A204.1 (cell line): ENCODE data around the gene NME1.
A peak's percentile ranks its signal among the peaks of the same experiment; 100 is the strongest.
"Not testable (repeated sequence)": the region's sequence is repeated elsewhere in the genome, so short reads cannot be mapped to it uniquely, and the experiment has no call there.

Experiments
- FAIRE-seq: peaks from 2 replicates; lab custom pipeline; 2012; peaks lifted over from hg19 to GRCh38; lab: Jason Lieb, UNC

NME1 gene

GRCh38 chr17:51153210-51154072 is at the start of gene NME1:
Gene NME1, plus strand, starts transcription at chr17:51153559. Its CDS starts 2,096 bp downstream, at chr17:51155655.
- peak; percentile 96 for FAIRE-seq

- no peak for FAIRE-seq
Observed at GRCh38 chr17:51107778-51108177, 45.6 kb upstream of the NME1 start.

DNA sequence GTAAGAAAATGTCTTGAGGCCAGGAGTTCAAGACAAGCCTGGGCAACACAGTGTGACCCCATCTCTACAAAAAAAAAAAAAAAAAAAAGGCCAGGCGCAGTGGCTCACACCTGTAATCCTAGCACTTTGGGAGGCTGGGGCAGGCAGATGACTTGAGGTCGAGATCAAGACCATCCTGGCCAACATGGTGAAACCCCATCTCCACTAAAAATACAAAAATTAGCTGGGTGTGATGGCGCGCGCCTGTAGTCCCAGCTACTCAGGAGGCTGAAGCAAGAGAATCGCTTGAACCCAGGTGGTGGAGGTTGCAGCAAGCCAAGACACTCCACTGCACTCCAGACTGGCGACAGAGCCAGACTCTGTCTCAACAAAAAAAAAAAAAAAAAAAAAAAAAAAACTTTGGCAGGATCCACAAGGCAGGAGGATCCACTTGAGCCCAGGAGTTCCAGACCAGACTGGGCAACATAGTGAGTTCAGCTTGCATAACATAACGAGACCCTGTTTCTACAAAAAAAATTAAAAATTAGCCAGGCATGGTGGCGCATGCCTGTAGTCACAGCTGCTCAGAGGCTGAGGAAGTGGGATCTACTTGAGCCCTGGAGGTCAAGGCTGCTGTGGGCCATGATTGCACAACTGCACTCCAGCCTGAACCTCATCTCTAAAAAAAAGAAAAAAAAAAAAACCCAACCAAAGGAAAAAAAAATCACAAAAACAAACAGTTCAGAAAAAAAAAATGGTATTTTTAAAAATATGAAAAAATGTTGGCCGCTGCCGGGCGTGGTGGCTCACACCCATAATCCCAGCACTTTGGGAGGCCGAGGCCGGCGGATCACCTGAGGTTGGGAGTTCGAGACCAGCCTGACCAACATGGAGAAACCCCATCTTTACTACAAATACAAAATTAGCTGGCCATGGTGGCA is 40.8 kb upstream of the NME1 start:
- FAIRE-seq: not testable (repeated sequence)

- FAIRE-seq: no peak
Observed at GRCh38 chr17:51115179-51115578, 38.2 kb upstream of the NME1 start.

DNA sequence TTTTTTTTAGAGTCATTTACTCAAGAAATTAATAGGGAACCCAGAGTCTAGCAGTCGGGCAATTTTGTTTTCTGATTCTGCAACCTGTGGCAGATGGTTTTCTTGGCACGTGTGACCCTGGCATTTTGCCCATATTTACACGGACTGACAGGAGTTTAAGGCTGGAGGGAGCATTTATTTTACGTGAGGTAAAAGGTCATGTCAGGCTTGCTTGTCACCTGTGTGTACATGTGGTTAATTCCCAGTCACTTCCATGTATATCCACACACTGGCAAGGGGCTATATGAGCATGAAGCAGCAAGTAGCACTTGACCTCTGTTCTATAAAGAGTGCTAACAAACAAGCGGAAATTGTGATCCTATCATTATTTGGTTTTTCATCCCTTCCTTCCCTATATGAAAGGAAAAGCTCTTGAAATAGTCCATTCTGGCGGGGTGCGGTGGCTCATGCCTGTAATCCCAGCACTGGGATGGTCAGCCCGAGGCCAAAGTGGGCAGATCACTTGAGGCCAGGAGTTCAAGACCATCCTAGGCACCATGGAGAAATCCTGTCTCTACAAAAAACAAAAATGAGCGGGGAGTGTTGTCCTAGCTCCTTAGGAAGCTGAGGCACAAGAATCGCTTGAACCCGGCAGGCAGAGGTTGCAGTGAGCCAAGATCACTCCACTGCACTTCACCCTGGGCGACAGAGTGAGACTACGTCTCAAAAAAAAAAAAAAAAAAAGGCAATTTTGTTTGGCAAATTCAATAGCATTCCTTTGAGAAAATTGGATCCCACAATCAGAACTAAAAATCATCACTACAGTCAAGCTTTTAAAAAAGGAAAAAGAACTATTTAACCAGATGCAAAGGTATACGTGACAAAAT is 34.8 kb upstream of the NME1 start:
- FAIRE-seq: no peak

GRCh38 chr17:51119415-51120356 is 33.7 kb upstream of the NME1 start:
- no peak for FAIRE-seq

- no peak for FAIRE-seq
Observed at GRCh38 chr17:51120357-51120738, 33.0 kb upstream of the NME1 start.

DNA sequence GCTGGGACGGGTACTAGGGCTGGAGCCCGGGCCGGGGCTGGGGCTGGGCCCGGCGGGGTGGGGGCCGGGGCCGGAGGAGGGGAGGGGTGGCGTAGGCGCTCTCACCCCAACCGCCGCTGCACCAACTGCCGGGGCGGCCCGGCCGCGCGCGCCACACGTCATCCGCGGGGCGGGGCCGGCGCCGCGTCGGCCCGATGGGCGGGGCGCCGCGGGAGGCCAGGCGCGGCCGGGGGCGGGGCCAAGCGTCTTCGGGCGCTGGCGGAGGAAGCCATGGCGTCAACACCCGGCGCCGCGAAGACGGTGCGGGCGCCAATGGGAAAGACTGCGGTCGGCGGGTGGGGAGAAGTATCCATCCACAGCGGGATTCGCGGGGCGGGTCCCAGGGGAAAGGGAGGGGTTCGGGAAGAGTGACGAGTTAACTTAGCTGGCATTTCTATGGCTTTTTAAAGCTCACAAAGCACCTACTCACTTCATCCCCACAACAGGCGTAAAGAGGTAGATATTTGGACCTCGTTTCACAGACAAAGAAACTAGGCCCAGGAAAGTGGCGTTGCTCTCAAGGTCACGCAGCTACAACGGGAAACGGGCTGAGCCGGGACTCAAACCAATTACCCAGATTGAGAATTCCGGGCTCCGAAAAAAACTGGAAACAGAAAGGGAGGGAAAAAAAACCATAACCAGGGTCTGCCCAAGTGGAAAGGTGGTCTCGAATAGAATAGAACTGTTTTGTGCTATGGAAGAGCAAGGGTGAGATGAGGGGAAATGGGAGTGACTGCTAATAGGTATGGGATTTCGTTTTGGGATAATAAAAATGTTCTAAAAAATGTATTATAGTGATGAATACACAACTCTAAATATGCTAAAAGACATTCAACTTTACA is 32.4 kb upstream of the NME1 start, which contains the start of gene SPAG9:
TSS of gene SPAG9 (minus strand) at position 130 of the 881 bp plus-strand sequence. CDS start 212 bp downstream, outside the sequence.
- no peak for FAIRE-seq

- FAIRE-seq: no peak
Observed at GRCh38 chr17:51121620-51122472, 31.5 kb upstream of the NME1 start.

DNA sequence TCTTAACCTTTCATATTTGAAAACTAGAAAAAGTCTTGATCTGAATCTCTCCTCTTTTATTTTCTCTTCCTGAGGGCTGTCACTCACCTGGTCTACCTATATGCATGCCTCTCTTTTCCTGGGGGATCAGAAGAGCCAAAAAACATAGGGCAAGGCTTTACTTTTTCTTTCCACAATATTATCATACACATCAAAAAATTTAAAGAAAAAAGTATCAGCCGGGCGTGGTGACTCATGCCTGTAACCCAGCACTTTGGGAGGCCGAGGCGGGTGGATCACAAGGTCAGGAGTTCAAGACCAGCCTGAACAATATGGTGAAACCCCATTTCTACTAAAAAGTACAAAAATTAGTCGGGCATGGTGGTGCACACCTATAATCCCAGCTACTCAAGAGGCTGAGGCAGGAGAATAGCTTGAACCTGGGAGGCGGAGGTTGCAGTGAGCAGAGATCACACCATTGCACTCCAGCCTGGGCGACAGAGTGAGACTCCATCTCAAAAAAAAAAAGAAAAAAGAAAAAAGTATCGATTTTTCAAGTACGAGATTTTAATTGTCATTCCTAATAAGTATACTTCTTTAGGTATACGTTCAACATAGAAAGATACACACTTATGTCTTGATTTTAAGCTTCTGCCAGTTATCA is 30.8 kb upstream of the NME1 start:
- FAIRE-seq: not testable (repeated sequence)

DNA sequence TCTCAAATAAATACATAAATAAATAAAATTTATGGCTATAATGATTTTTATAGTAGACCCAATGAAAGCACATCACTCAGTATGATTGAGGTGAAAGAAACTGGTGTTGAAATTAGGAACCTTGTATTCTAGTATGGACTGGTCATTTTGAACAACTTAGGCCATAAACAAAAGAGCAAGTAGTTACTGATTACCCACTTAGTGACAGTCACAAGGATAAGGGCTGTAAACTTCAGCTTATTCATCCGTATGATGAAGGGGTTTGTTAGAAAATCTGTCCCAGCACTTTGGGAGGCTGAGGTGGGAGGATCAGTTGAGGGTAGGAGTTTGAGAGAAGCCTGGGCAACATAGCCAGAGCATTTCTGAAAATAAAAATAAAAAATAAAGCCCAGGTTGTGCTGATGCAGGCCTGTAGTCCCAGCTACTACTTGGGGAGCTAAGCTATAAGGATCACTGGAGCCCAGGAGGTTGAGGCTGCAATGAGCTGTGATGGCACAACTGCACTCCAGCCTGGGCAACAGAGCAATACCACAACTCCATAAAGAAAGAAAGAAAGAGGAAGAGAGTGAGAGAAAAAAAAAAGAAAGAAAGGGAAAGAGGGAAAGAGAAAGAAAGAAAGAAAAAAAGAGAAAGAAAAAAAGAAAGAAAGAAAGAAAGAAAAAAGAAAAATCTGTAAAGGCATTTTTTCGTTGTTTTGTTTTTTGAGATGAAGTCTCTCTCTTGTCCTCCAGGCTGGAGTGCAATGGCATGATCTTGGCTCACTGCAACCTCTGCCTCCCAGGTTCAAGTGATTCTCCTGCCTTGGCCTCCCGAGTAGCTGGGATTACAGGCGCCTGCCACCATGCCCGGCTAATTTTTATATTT is 28.5 kb upstream of the NME1 start:
- no peak for FAIRE-seq

- no peak for FAIRE-seq
Observed at GRCh38 chr17:51128076-51128475, 25.3 kb upstream of the NME1 start.

DNA sequence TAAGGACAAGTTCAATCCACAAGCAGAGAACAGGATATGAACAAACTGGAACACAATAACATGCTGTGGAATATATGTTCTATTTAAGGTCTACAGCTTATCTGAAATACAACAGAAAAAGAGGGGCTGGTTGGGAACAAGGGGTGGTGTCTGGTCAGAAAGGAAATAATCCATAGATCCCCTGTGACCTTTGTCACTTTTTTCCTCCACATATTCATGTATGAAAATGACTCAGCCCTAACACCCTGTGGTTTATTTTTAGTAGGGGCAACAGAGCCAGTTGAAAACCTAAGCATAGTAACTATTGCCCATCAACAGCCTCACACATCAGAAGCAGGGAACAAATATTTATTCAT is 20.4 kb upstream of the NME1 start:
- no peak for FAIRE-seq

DNA sequence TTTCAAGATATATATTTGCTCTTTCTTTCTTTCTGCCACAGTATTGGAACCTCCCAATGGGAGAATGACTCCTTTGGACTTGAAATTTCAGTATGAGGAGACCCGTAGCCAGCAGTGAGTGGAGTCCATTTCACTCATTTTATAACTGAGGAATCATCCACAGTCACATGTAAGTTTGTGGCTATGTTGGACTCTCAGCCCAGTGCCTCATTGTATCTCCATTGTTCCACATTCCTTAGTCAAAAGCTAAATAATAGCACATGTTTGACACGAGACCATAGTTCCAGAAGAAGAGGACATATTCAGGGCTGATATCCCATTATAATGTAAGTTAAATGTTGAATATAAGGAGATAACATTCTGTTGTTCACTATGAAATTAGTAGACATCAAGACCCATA is 20.0 kb upstream of the NME1 start:
- no peak for FAIRE-seq

- no peak for FAIRE-seq
Observed at GRCh38 chr17:51135956-51136355, 17.4 kb upstream of the NME1 start.

GRCh38 chr17:51142597-51142996 is 10.8 kb upstream of the NME1 start:
- no peak for FAIRE-seq

- no peak for FAIRE-seq
Observed at GRCh38 chr17:51144266-51145022, 8.9 kb upstream of the NME1 start.
